ENCODE data around the gene DOCK4. TPM values are rescaled to one million over a fixed set of nuclear protein-coding genes. Genes with fewer than 3 reads are reported as not detected.

Gene DOCK4
- total RNA-seq, 2 experiments from 2014 or later = 0.36 to 1.1 TPM

DNA sequence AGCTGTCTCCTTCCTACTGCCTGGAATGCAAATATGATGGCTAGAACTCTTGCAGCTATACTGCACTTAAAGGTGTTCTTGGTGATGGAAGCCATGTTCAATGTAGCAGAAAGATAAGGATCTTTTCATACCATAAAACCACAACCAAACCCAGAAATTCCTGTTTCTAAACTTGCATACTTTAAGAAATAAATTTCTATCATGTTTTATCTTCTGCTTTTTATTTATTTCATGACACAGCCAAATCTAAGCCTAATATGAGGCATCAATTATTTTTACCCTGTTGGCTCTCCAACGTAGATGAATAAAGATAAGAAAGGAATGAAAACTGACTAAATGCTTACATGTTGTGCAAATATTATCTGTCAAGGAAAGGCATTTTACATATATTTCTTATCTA, 224.1 kb downstream of the DOCK4 start:
- H3K4me3 Mint-ChIP-seq = no peak overlapping the region
- ChIA-PET CTCF (no interaction called here), POLR2A (no interaction called here)
- no peak for DNase-seq
- H3K4me1 Mint-ChIP-seq (ENCODE audit: low read depth) = no peaks in the 10 kb centered on the region
- no peak overlapping the region for H3K27ac Mint-ChIP-seq
- no peaks in the 10 kb centered on the region for H3K9me3 Mint-ChIP-seq
- intact Hi-C loops (cut with micrococcal nuclease) = no loop called here
- H3K36me3 Mint-ChIP-seq = no peaks in the 10 kb centered on the region
- H3K27me3 Mint-ChIP-seq = peaks cover 2% of the 10 kb centered on the region

DNA sequence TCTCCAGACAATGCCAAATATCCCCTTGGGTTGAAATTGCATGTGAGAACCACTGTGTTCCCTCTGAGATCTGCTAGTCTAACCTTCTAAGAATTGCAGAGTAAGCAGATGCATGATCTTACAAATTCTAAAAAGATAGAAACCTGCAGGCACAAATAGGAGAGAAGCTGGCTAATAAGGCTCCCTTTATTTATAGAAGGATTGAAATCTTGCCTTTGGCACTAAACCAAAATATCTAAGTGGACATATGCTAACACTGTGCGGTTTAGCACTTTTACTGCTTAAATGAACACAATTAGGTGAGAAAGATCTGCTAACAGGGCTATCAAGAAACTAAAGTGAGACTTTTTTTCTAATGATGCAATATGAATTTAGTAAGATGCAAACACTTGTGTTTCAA, 225.5 kb downstream of the DOCK4 start:
- intact Hi-C loops (cut with micrococcal nuclease) = no loop called here
- no peaks in the 10 kb centered on the region for H3K4me1 Mint-ChIP-seq (ENCODE audit: low read depth)
- no peak overlapping the region for H3K27ac Mint-ChIP-seq
- CTCF ChIA-PET = no interaction called here
- no peak for DNase-seq
- H3K36me3 Mint-ChIP-seq = no peaks in the 10 kb centered on the region
- no peak overlapping the region for H3K4me3 Mint-ChIP-seq
- H3K27me3 Mint-ChIP-seq = peaks cover 2% of the 10 kb centered on the region
- no peaks in the 10 kb centered on the region for H3K9me3 Mint-ChIP-seq
- POLR2A ChIA-PET = no interaction called here

- no peaks in the 10 kb centered on the region for H3K9me3 Mint-ChIP-seq
- H3K4me3 Mint-ChIP-seq = no peak overlapping the region
- POLR2A ChIA-PET = no interaction called here
- intact Hi-C loops (cut with micrococcal nuclease) = no loop called here
- H3K4me1 Mint-ChIP-seq (ENCODE audit: low read depth) = no peaks in the 10 kb centered on the region
- peaks cover 2% of the 10 kb centered on the region for H3K27me3 Mint-ChIP-seq
- CTCF ChIA-PET = no interaction called here
- H3K27ac Mint-ChIP-seq = no peak overlapping the region
- no peaks in the 10 kb centered on the region for H3K36me3 Mint-ChIP-seq
- DNase-seq = no peak
Measured at GRCh38 chr7:111975346-111975745, 230.9 kb downstream of the DOCK4 start.

GRCh38 chr7:111960984-111961383, 245.2 kb downstream of the DOCK4 start:
- CTCF ChIA-PET = no interaction called here
- Mint-ChIP-seq H3K9me3 (no peaks in the 10 kb centered on the region), H3K4me3 (no peak overlapping the region), H3K4me1 (ENCODE audit: low read depth) (no peaks in the 10 kb centered on the region), H3K27ac (no peak overlapping the region), H3K27me3 (no peaks in the 10 kb centered on the region), H3K36me3 (no peaks in the 10 kb centered on the region)
- POLR2A ChIA-PET = no interaction called here
- intact Hi-C loops (cut with micrococcal nuclease) = no loop called here
- no peak for DNase-seq

GRCh38 chr7:111958896-111959295, 247.3 kb downstream of the DOCK4 start:
- H3K27me3 Mint-ChIP-seq = no peaks in the 10 kb centered on the region
- no peak overlapping the region for H3K27ac Mint-ChIP-seq
- no peaks in the 10 kb centered on the region for H3K36me3 Mint-ChIP-seq
- ChIA-PET CTCF (no interaction called here), POLR2A (no interaction called here)
- intact Hi-C loops (cut with micrococcal nuclease) = no loop called here
- H3K4me3 Mint-ChIP-seq = no peak overlapping the region
- H3K9me3 Mint-ChIP-seq = no peaks in the 10 kb centered on the region
- no peaks in the 10 kb centered on the region for H3K4me1 Mint-ChIP-seq (ENCODE audit: low read depth)
- no peak for DNase-seq

DNA sequence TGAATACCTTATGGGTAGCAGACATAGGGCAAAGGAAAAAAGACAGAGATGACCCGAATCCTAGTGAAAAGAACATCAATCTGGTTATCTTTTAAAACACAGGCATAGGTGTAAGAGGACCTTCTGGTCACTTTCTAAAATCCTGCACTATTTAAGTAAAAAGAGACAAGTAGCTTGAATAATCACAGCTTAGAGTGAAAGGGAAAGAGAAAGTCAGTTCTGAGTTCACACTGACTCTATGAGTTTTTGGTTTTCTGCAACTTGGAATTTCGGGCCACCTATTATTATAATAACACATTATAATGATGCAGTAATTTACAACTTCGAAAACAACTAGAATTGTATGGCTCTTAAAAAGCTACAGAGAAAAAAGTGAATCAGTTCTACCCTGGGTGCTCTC, 247.8 kb downstream of the DOCK4 start:
- H3K4me3 Mint-ChIP-seq = no peak overlapping the region

DNA sequence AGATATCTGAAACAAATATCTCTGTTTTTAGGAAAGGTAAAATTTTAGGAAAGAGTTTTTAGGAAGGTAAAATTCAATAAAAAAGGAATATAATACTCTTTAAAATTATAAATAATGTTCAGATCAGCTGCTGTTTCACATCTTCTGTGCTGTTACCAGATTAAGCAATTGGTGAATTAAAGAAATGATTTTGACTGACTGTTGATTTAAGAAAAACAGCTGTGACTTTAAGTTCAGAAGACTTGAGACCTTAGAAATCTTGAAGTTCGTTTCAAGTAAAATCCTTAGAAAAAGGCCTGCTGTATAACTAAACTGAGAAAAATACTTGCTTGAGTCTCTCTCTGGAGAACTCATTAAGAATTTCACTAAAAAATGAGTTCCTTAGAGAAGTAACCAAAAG, 250.6 kb downstream of the DOCK4 start:
- Mint-ChIP-seq H3K4me3 (no peak overlapping the region), H3K4me1 (ENCODE audit: low read depth) (no peaks in the 10 kb centered on the region), H3K9me3 (no peaks in the 10 kb centered on the region), H3K27ac (no peak overlapping the region), H3K36me3 (no peaks in the 10 kb centered on the region), H3K27me3 (no peaks in the 10 kb centered on the region)
- no peak for DNase-seq
- POLR2A ChIA-PET = no interaction called here
- CTCF ChIA-PET = no interaction called here
- intact Hi-C loops (cut with micrococcal nuclease) = no loop called here

More for the DNA sequence above, 247.8 kb downstream of the DOCK4 start:
- Mint-ChIP-seq H3K27me3 (no peaks in the 10 kb centered on the region), H3K36me3 (no peaks in the 10 kb centered on the region), H3K27ac (no peak overlapping the region), H3K4me1 (ENCODE audit: low read depth) (no peaks in the 10 kb centered on the region), H3K9me3 (no peaks in the 10 kb centered on the region)
- ChIA-PET POLR2A (no interaction called here), CTCF (no interaction called here)
- DNase-seq = no peak
- intact Hi-C loops (cut with micrococcal nuclease) = no loop called here

DNA sequence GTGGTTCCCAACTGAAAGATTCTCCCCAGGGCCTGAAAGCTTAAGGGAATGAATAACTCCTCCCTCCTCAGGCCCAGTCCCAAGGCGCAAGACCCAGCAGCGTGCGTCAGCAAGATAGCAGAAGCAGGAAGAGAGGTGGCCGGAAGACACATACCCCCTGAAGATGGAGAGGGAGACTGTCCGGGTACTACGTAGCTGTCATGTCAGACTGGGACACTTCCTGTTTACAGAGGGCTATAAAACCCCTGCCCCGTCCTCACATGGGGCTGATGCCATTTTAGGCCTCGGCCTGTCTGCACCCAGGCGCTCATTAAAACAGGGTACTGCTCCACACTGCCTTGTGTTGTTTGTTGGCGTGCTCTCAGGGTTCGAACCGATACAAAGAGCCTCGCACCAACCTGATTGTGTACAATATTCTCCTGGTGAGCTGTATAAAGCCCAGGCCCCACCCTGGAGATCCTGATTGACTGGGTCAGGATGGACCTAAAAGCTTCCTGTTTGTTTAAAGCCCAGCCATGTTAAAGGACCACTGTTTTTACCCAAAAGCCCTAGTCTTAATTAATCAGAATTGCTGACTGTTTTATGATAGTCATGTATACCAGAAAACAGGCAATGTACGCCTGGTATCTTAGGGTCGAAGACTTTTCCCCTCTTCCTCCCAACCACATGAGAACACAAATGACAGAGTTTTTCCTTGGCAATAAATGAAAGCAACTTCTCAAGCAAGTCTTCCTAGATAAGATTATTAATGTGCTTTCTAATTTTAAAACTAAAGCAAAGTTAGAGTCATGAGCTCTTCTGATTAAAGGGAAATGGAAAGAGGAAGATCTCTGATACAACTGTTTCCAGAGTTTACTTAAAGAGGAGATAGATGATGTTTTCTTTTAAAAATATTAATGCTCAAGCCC, 251.5 kb downstream of the DOCK4 start:
- Mint-ChIP-seq H3K27ac (no peak overlapping the region), H3K9me3 (no peaks in the 10 kb centered on the region), H3K4me1 (ENCODE audit: low read depth) (no peaks in the 10 kb centered on the region), H3K4me3 (no peak overlapping the region), H3K27me3 (no peaks in the 10 kb centered on the region), H3K36me3 (no peaks in the 10 kb centered on the region)
- intact Hi-C loops (cut with micrococcal nuclease) = no loop called here
- ChIA-PET POLR2A (no interaction called here), CTCF (no interaction called here)
- DNase-seq = no peak

DNA sequence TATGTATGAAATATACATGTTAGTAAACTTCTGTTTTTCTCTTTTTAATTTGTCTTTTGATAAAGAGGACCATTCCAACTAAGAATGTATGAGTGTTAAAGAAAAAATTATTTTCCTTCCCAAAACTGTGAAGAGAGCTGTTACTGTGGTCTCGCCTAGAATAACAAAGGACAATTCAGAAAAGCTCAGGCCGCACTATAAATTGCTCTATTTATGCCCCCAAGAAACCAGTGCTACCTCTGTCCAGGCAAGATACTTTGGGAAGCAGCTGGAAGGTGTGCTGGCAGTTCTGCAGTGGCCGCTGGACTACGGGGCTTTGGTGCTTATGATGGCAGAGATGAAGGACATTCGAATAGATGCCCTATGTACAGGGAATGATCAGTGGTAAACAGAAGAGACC, 252.1 kb downstream of the DOCK4 start:
- POLR2A ChIA-PET = no interaction called here
- Mint-ChIP-seq H3K4me3 (no peak overlapping the region), H3K27ac (no peak overlapping the region), H3K27me3 (no peaks in the 10 kb centered on the region), H3K36me3 (no peaks in the 10 kb centered on the region), H3K9me3 (no peaks in the 10 kb centered on the region), H3K4me1 (ENCODE audit: low read depth) (no peaks in the 10 kb centered on the region)
- CTCF ChIA-PET = no interaction called here
- intact Hi-C loops (cut with micrococcal nuclease) = no loop called here
- DNase-seq = no peak

GRCh38 chr7:111953611-111954010, 252.6 kb downstream of the DOCK4 start:
- Mint-ChIP-seq H3K9me3 (no peaks in the 10 kb centered on the region), H3K27me3 (no peaks in the 10 kb centered on the region), H3K36me3 (no peaks in the 10 kb centered on the region), H3K4me1 (ENCODE audit: low read depth) (no peaks in the 10 kb centered on the region), H3K27ac (no peak overlapping the region), H3K4me3 (no peak overlapping the region)
- no peak for DNase-seq
- POLR2A ChIA-PET = no interaction called here
- CTCF ChIA-PET = no interaction called here
- intact Hi-C loops (cut with micrococcal nuclease) = no loop called here

GRCh38 chr7:111952783-111953182, 253.4 kb downstream of the DOCK4 start:
- Mint-ChIP-seq H3K36me3 (no peaks in the 10 kb centered on the region), H3K9me3 (no peaks in the 10 kb centered on the region), H3K27me3 (no peaks in the 10 kb centered on the region), H3K27ac (no peak overlapping the region), H3K4me1 (ENCODE audit: low read depth) (no peaks in the 10 kb centered on the region), H3K4me3 (no peak overlapping the region)
- CTCF ChIA-PET = no interaction called here
- POLR2A ChIA-PET = no interaction called here
- no peak for DNase-seq
- intact Hi-C loops (cut with micrococcal nuclease) = no loop called here

DNA sequence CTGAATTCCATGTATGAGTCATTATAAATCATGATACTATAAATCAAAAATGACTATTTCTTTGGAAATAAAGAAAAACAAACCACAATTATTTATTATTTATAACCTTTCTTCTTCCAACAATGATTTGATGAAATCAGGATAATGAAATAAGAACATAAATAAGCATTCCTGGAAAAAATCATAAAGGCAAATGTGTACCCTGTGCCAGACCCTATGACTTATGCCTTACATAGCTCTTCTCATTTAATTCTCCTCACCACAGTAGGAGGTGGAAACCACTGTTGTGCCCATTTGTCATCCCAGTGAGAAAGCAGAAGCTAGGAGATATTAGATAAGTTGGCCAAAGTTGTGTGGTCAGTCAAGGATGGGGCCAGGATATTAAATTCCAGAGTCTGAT, 255.1 kb downstream of the DOCK4 start:
- H3K4me3 Mint-ChIP-seq = no peak overlapping the region
- CTCF ChIA-PET = no interaction called here
- POLR2A ChIA-PET = no interaction called here
- no peaks in the 10 kb centered on the region for H3K4me1 Mint-ChIP-seq (ENCODE audit: low read depth)
- H3K27ac Mint-ChIP-seq = no peak overlapping the region
- DNase-seq = no peak
- intact Hi-C loops (cut with micrococcal nuclease) = no loop called here
- H3K27me3 Mint-ChIP-seq = no peaks in the 10 kb centered on the region
- H3K36me3 Mint-ChIP-seq = no peaks in the 10 kb centered on the region
- H3K9me3 Mint-ChIP-seq = no peaks in the 10 kb centered on the region

GRCh38 chr7:111942450-111943081, 263.6 kb downstream of the DOCK4 start:
- H3K4me1 Mint-ChIP-seq (ENCODE audit: low read depth) = no peaks in the 10 kb centered on the region
- POLR2A ChIA-PET = no interaction called here

More at GRCh38 chr7:111942450-111943081, 263.6 kb downstream of the DOCK4 start:
- Mint-ChIP-seq H3K4me3 (no peak overlapping the region), H3K9me3 (peaks cover 28% of the 10 kb centered on the region), H3K36me3 (no peaks in the 10 kb centered on the region), H3K27me3 (no peaks in the 10 kb centered on the region), H3K27ac (no peak overlapping the region)
- intact Hi-C loops (cut with micrococcal nuclease) = no loop called here
- DNase-seq = no peak
- CTCF ChIA-PET = no interaction called here

Measured in activated CD4-positive, alpha-beta memory T cell treated with anti-CD3 and anti-CD28 coated beads for 36 hours (primary cell).